SKM-1 treated with dmso at 0.1 percent for 144 hours (cell line): ENCODE measurements around the gene NHEJ1.

ENCODE experiments used
- DNase-seq: peaks from one replicate; lab custom pipeline; 2025; ENCODE audit not compliant: unreplicated experiment; lab: John Stamatoyannopoulos, UW

NHEJ1 gene

DNA sequence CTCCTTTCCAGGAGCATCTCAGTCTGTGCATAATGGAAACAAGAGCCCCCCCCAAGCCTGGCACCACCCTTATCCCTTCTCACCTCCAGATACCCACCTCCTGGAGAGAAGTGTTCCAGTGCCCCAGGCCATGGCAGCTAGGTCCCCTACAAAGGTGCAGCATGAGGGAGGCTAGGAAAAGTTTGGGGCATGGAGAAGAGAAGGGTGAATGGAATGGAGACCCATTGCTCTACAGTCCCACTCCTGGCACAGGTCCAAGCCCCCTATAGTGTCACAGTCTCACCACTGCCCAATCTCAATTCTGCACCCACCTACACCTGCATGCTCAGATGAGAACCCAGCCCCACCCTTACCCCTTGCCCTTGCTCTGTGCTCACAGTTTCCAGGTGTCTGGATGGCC lies 8.3 kb upstream of the NHEJ1 start:
- DNase-seq, result no peak

DNA sequence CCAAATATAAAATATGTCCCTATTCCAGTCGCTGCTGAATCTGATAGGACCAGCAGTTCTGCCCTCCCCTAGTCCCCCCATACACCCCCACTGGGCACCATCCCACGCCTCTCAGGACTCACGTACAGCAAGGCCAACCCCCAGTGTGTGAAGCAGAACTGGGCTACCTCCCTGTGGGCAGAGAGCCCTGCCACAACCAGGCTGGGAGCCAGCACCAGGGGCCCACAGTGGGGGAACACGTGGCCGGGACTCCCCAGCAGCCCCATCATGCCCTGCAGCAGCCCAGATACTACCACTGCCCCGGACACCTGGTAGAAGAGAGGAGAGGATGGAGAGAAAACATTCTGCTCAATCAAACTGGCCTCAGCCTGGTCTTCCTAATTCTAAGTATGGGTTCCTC lies 7.9 kb upstream of the NHEJ1 start:
- no peak for DNase-seq

GRCh38 chr2:219167997-219168396 lies 7.4 kb upstream of the NHEJ1 start:
- no peak for DNase-seq

GRCh38 chr2:219165058-219165911 lies 4.7 kb upstream of the NHEJ1 start:
- no peak for DNase-seq

GRCh38 chr2:219163156-219163555 lies 2.5 kb upstream of the NHEJ1 start:
- DNase-seq, result no peak

DNA sequence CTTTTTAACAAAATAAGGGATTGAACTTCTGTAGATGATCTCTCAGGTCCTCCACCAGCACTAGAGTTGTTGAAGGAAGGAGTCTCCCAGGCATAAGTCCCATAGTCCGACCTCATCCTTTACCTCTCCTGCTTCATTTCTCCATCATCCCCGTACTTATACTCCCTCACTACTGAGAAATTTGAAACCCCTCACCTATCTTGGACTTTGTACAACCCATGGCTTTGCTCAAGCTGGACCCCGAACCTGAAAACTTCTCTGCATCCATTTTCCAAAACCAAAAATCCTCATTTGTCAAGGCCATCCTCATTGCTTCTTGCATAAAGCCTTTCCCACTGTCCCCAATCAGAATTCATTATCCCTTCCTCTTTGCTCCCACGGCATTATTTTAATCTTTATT lies 482 bp upstream of the NHEJ1 start:
- DNase-seq, result no peak

DNA sequence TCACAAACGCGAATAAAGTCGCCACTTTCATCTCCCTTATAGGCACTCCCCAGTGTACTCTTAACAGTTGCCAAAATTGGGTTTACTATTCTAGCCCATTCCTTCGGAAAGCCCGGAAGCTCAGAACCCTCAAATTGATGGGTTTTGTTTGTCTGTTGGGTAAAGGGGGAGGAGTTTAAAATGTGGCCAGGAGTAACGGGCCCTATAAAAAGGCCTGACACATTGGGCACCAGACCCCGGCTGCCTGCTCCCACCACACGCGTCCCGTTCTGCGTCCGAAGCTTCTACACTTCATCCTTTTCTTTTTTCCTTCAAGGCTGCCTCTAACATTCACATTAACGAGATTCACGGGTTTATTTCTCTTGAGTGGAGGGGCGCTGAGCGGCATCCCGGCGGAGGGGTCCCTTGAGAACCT lies 837 bp downstream of the NHEJ1 start:
- DNase-seq, result no peak

- DNase-seq, result no peak
Measured at GRCh38 chr2:219158586-219158985, 2.0 kb downstream of the NHEJ1 start.

DNA sequence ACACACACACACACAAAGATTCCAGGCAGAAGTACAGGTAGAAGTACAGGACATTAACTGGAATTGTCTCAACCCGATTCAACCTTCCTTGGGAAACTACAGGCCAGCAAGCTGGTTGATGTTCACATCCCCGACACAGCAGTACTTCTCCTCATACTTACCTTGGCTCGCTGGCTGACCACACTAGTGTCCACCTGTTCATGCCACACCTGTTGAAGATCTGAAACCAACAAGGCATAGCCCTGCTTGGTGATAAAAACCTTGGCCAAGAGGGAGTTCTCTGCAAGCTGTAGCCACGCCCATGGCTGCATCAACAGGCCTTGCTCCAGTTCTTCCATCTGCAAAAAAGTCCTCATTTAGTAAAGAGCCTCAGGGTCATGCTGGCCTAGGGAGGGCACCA lies 2.6 kb downstream of the NHEJ1 start:
- no peak for DNase-seq

DNA sequence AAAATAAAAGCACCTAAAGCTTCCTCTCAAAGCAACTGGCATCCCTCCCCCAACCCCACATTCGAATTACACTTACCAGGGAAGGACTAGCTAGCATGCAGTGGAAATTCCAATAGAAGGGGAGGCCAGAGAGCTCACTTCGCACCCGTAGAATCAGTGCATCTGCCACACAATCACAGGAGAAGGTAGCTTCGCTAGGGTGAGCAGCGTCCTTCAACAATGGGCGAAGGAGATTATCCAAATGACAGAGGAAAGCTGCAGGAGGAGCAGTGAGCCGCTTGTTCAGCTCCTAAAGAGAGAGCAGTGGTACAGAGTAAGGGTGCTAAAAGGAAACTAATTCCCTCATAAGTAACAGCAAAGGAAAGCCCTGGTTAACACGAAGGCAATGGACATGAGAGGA lies 3.2 kb downstream of the NHEJ1 start:
- DNase-seq, result no peak

DNA sequence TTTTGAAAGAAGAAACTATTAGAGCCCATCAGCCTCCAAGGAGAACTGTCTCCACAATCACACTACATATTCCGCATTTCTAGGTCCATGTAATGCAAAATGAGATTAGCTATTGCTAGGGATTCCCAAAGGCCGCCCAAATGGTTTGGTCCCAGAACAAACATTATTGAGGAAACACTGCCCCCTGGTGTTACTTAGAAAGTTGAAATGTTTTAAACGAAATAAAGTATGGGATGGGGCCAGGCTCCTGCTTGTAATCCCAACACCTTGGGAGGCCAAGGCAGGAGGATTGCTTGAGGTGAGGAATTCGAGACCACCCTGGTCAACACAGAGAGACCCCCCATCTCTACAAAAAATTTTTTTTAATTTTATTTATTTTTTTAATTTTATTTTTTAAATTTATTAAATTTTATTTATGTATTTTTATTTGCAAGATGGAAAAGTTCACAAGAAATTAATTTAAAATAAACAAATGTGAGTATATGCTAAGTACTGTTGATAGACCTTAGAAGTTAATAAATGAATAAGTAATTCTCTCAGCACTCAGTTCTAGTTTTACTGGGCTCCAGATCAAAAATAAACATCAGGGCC lies 5.5 kb downstream of the NHEJ1 start:
- DNase-seq, result peak; percentile 66

- DNase-seq, result no peak
Measured at GRCh38 chr2:219149667-219150066, 10.9 kb downstream of the NHEJ1 start.

- DNase-seq, result no peak
Measured at GRCh38 chr2:219142329-219142728, 18.3 kb downstream of the NHEJ1 start.

- DNase-seq, result no peak
Measured at GRCh38 chr2:219140722-219141121, 19.9 kb downstream of the NHEJ1 start.

GRCh38 chr2:219133976-219134375 lies 26.6 kb downstream of the NHEJ1 start:
- DNase-seq, result no peak

- no peak for DNase-seq
Measured at GRCh38 chr2:219131744-219132143, 28.9 kb downstream of the NHEJ1 start.

DNA sequence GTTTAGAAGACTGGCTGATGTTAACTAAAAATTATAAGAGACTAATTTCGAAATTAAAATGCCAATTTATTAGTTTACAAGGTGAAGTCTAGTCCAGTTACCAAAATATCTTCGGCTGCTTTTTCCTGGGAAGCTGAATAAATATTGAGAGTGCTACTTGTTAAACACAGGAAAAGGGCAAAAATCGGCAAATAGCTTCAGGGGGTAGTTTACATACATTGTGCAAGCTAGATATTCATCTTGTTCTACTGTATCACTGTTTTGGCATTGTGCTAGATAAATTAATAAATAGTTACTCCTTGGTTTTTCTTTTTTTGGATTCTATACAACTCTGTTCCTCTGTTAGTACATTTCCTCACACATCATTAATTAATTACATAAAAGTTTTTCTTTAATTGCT lies 29.3 kb downstream of the NHEJ1 start:
- no peak for DNase-seq

GRCh38 chr2:219129589-219129988 lies 31.0 kb downstream of the NHEJ1 start:
- no peak for DNase-seq

- DNase-seq, result no peak
Measured at GRCh38 chr2:219128396-219128795, 32.2 kb downstream of the NHEJ1 start.

- DNase-seq, result no peak
Measured at GRCh38 chr2:219127037-219127635, 33.5 kb downstream of the NHEJ1 start.

DNA sequence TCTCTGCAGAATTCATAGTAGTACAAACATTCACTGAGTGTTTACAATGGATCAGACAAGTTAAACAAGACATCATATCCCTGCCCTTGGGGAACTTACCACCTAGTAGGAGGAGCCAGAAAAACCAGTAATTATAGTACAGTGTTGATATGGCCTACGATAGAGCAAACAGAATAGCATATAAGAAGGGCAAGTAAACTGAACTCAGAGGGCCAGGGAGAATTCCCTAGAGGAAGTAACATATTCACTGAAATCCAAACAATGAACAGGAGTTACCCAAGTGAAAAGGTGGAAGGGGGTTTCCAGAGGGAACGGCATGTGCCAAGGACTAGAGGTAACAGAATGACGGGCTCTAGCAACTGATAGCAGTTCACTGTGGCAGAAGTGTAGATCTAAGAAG lies 34.1 kb downstream of the NHEJ1 start:
- DNase-seq, result no peak

DNA sequence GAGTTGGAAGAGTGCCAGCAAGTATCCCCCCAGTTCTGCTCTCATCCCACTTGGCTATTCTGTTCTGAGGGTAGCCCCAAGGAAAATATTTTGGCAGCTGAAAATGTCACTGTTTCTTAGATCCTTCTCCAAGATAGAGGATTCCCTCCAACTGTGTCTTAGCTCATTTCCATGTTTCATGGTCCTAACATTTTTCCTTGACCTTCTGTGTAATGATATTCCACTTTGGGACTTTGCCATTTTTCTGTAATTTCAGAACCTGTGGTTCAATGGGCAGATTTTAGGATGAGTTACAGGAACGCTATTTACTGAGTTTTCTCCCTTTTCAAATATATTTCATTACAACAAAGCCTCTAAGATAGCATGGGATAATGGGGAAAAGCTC lies 34.7 kb downstream of the NHEJ1 start:
- DNase-seq, result no peak
